BJ (cell line): ENCODE results near the gene TULP1. TPM values are rescaled to one million over a fixed set of nuclear protein-coding genes. Genes with fewer than 3 reads are reported as not detected.

Experiments
- CTCF ChIA-PET: fragments of 350-600 bp; formaldehyde crosslinking; extraction: SDS; loops from one replicate; lab custom pipeline; 2021; ENCODE audit warnings: antibody characterized with exemption, inconsistent platforms; lab: Yijun Ruan, JAX
- POLR2A ChIA-PET: fragments of 300-600 bp; sonication (Branson Sonifier 250); formaldehyde crosslinking; extraction: SDS; loops from one replicate; lab custom pipeline; 2021; ENCODE audit warnings: antibody characterized with exemption; lab: Charles Lee
- DNase-seq: peaks from one replicate; pipeline ENCODE4 v3.0.0-alpha.2; 2011; ENCODE audit warnings: low read depth
- H3K27me3 ChIP-seq: 2 replicates; pipeline ENCODE4 v1.6.0; 2011; ENCODE audit warnings: low read length; ENCODE audit not compliant: control insufficient read depth, insufficient read depth
- H3K36me3 ChIP-seq: 2 replicates; pipeline ENCODE4 v1.5.1; 2011; ENCODE audit warnings: low read length; ENCODE audit not compliant: control insufficient read depth, insufficient read depth
- H3K4me3 ChIP-seq: 2 replicates; pipeline ENCODE4 v1.5.1; 2011; ENCODE audit warnings: low read depth, mild to moderate bottlenecking, control low read depth, low read length
- polyA plus RNA-seq: library from polyadenylated mRNA; depleted of rRNA; stranded (reverse); fragments of >200 nt; gene quantifications from 2 replicates; pipeline ENCODE4 v1.2.3, GENCODE V29; 2011
- TF ChIP-seq, protein P1 (sequence below): IDR thresholded peaks from 2 replicates; pipeline ENCODE4 v1.5.1; 2011; ENCODE audit warnings: low read depth, mild to moderate bottlenecking, control low read depth, inconsistent platforms, low read length, moderate library complexity; ENCODE audit not compliant: insufficient read depth

Gene TULP1
- polyA plus RNA-seq, 1 experiment, result not detected

DNA sequence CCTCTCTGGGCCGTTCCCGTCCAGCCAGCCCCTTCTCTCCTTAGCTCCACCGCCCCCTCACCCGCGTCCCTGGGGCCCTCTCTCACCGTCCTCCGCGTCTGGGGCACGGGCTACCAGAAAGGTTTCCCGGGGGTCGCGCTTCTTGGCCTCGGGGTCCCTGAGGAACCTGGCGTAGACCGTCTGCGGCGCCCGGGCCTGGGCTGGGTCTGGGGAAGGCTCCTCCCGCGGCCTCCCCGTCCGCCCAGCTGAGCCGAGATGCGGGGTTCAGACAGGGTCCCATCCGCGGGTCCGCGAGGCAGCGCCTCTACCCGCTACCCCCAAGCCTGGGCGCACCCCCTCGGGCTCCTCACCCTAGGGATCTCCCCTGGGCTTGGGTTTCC, 1.1 kb downstream of the TULP1 start:
- DNase-seq, result no peak
- TF ChIP-seq, protein P1, sequence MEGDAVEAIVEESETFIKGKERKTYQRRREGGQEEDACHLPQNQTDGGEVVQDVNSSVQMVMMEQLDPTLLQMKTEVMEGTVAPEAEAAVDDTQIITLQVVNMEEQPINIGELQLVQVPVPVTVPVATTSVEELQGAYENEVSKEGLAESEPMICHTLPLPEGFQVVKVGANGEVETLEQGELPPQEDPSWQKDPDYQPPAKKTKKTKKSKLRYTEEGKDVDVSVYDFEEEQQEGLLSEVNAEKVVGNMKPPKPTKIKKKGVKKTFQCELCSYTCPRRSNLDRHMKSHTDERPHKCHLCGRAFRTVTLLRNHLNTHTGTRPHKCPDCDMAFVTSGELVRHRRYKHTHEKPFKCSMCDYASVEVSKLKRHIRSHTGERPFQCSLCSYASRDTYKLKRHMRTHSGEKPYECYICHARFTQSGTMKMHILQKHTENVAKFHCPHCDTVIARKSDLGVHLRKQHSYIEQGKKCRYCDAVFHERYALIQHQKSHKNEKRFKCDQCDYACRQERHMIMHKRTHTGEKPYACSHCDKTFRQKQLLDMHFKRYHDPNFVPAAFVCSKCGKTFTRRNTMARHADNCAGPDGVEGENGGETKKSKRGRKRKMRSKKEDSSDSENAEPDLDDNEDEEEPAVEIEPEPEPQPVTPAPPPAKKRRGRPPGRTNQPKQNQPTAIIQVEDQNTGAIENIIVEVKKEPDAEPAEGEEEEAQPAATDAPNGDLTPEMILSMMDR, result no peak
- ChIA-PET POLR2A (no interaction called here), CTCF (no interaction called here)
- Histone ChIP-seq H3K36me3 (no peaks in the 10 kb centered on the region), H3K27me3 (peaks cover 24% of the 10 kb centered on the region), H3K4me3 (no peak overlapping the region)

DNA sequence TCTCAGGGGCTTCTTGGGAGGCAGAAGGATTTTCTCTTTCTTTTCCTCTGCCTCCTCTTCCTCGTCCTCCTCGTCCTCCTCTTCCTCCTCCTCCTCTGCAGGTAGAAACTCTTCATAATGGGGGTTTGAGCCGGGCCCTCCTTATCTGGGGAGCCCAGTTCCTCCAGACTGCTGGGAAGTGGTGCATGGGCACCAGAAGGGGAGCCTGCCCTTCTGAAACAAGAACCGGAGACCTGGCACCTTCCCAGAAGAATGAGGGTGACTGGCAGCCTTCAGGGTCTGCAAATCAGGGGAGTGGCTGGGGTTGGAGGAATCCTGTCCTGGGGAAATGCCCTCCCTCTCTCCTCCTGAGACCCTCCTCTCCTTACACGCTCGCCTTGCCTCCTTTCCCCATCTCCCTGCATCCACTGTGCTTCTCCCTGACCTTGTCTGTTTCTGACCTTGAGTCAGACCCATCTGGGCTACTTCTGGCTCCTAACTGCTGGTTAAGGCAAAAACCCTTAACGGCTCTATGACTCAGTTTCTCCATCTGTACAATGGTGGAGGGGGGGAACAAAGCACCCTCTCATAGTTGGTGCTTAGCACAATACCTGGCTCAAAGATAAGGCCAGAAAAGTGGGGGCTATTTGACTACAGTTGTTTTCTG, 1.7 kb downstream of the TULP1 start:
- Histone ChIP-seq H3K27me3 (peaks cover 28% of the 10 kb centered on the region), H3K36me3 (no peaks in the 10 kb centered on the region), H3K4me3 (no peak overlapping the region)
- TF ChIP-seq, protein P1, result no peak
- no peak for DNase-seq
- ChIA-PET CTCF (interaction anchor here (1.2 kb wide), 1 partner anchor 12 kb away, joined by 3 read pairs; no protein-coding TSS in a partner anchor), POLR2A (no interaction called here)

DNA sequence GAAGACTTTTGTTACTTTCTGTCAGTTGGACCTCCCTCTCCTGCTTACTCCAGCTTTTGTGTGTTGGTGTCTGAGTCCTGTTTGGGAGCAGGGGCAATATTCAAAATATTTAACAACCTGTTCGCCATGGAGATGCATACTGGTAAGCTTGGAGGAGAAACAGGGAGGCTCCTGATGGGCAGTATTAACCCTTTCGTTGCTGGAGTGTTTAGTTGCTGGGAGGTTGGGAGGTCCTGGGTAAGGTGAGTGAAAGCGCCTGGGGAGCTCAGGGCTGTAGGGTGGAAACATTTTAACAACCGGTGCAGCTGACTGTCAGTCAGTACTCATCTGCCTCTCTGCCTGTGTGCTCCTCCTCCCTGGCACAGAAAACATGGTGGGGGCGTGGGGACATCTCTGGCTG, 4.2 kb downstream of the TULP1 start:
- Histone ChIP-seq H3K27me3 (peaks cover 31% of the 10 kb centered on the region), H3K36me3 (no peaks in the 10 kb centered on the region), H3K4me3 (no peak overlapping the region)
- CTCF ChIA-PET, result no interaction called here
- TF ChIP-seq, protein P1, result no peak
- DNase-seq, result no peak
- POLR2A ChIA-PET, result no interaction called here

DNA sequence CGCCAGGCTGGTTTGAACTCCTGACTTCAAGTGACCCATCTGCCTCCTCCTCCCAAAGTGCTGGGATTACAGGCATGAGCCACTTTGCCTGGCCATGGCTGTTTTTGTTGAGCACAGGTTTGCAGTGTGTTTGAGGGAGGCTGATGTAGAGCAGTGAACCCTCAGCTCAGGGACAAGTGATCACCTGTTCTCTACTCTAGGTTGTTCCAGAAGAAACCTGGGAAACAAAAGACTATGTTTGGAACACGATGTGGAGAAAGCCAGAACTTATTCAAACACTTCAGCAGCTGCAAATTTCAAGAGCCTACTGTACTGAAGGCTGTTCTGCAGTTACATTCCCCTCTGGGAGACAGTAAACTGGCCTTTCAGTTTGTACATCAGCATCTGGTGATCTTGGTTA, 4.7 kb downstream of the TULP1 start:
- no peaks in the 10 kb centered on the region for H3K36me3 ChIP-seq
- TF ChIP-seq, protein P1, result no peak
- no peak overlapping the region for H3K4me3 ChIP-seq
- CTCF ChIA-PET, result interaction anchor here (0.7 kb wide), 1 partner anchor 15 kb away, joined by 3 read pairs; no protein-coding TSS in a partner anchor
- POLR2A ChIA-PET, result no interaction called here
- DNase-seq, result no peak
- H3K27me3 ChIP-seq, result peaks cover 31% of the 10 kb centered on the region

DNA sequence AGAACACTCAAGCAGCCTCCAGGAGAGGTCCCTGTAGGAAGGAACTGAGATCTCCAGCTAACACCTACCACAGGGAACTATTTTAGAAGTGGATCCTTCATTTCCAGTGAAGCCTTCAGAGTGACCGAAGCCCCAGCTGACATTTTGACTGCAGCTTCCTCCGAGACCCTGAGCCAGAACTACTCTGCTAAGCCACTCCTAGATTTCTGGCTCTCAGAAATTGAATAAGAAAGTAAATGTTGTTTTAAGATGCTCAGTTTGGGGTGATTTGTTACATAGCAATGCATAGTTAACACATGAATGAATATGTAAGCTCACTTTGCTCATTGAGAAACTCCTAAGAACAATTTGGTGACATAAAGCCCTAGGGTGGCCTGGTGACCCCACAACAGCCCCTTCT, 5.5 kb downstream of the TULP1 start:
- no peak for DNase-seq
- H3K36me3 ChIP-seq, result no peaks in the 10 kb centered on the region
- ChIA-PET POLR2A (no interaction called here), CTCF (interaction anchor here (0.6 kb wide), 1 partner anchor 9 kb away, joined by 3 read pairs; no protein-coding TSS in a partner anchor)
- TF ChIP-seq, protein P1, result no peak
- H3K27me3 ChIP-seq, result peaks cover 31% of the 10 kb centered on the region
- no peak overlapping the region for H3K4me3 ChIP-seq
